ENCODE measurements around the gene DPEP2NB.
A peak's percentile ranks its signal among the peaks of the same experiment; 100 is the strongest.

DPEP2NB gene

GRCh38 chr16:68046106-68046505, 30.4 kb upstream of the DPEP2NB start:
- peaks cover 8 to 64% of the 10 kb centered on the region in 2 donors for H3K36me3 ChIP-seq (replicated peaks in 1 of 2; ENCODE audit: control insufficient read depth in 2 of 2, insufficient read depth in 2 of 2, low read length in 2 of 2)
- H3K14ac ChIP-seq (ENCODE audit: low read length), result no peak overlapping the region
- H3K9me3 ChIP-seq (replicated peaks in 1 of 2; ENCODE audit: control insufficient read depth in 2 of 2, insufficient read depth in 1 of 2, low read depth in 1 of 2, low read length in 2 of 2), result no peaks in the 10 kb centered on the region
- no peak overlapping the region for H3K9ac ChIP-seq (ENCODE audit: low read depth, low read length, poor library complexity)
- H2BK15ac ChIP-seq (ENCODE audit: low read length), result no peak overlapping the region
- no peaks in the 10 kb centered on the region for H3K27me3 ChIP-seq (ENCODE audit: control insufficient read depth in 3 of 3, insufficient read depth in 3 of 3, low read depth in 1 of 3, low read length in 3 of 3)
- DNase-seq (ENCODE audit: low spot score), result no peak
- no peak overlapping the region for H2AK5ac ChIP-seq (ENCODE audit: low read depth, low read length)
- no peaks in the 10 kb centered on the region for H3K79me1 ChIP-seq (ENCODE audit: low read depth, low read length)
- no peak overlapping the region for H3K4me3 ChIP-seq (ENCODE audit: low read length in 2 of 2)
- H3K4ac ChIP-seq (ENCODE audit: low read length), result no peak overlapping the region
- H2AFZ ChIP-seq (ENCODE audit: low read length), result no peak overlapping the region
- no peak overlapping the region for H4K8ac ChIP-seq (ENCODE audit: low read depth, low read length)
- no CpG with 5 or more reads among the region's 7 CpGs for whole genome bisulfite sequencing, 2 donors (ENCODE audit: extremely low coverage in 2 of 2, insufficient read length in 2 of 2, insufficient replicate concordance in 1 of 2)
- no peaks in the 10 kb centered on the region for H3K4me1 ChIP-seq (ENCODE audit: control insufficient read depth in 2 of 2, insufficient read depth in 1 of 2, low read depth in 1 of 2, low read length in 2 of 2)
- no peak overlapping the region for H3K23ac ChIP-seq (ENCODE audit: low read depth, low read length, poor library complexity)
- no peak overlapping the region for H4K91ac ChIP-seq (ENCODE audit: low read depth, low read length, poor library complexity)
- no peak overlapping the region for H2BK5ac ChIP-seq (ENCODE audit: low read length)
- H2BK120ac ChIP-seq (ENCODE audit: low read depth, low read length), result no peak overlapping the region
- no peak overlapping the region for H2BK12ac ChIP-seq (ENCODE audit: low read length)
- H3K27ac ChIP-seq (replicated peaks; ENCODE audit: low read length), result no peak overlapping the region
- H3K18ac ChIP-seq (ENCODE audit: low read length), result no peak overlapping the region
- no peak overlapping the region for H3K4me2 ChIP-seq (ENCODE audit: insufficient read depth, low read length, poor library complexity, severe bottlenecking)

- H3K9ac ChIP-seq (ENCODE audit: low read depth, low read length, poor library complexity), result no peak overlapping the region
- H3K4me3 ChIP-seq (ENCODE audit: low read length in 2 of 2), result no peak overlapping the region
- no peaks in the 10 kb centered on the region for H3K27me3 ChIP-seq (ENCODE audit: control insufficient read depth in 3 of 3, insufficient read depth in 3 of 3, low read depth in 1 of 3, low read length in 3 of 3)
- H2AK5ac ChIP-seq (ENCODE audit: low read depth, low read length), result no peak overlapping the region
- no peak overlapping the region for H2BK15ac ChIP-seq (ENCODE audit: low read length)
- H2AFZ ChIP-seq (ENCODE audit: low read length), result no peak overlapping the region
- no peak overlapping the region for H4K91ac ChIP-seq (ENCODE audit: low read depth, low read length, poor library complexity)
- H2BK5ac ChIP-seq (ENCODE audit: low read length), result no peak overlapping the region
- H3K18ac ChIP-seq (ENCODE audit: low read length), result no peak overlapping the region
- H3K23ac ChIP-seq (ENCODE audit: low read depth, low read length, poor library complexity), result no peak overlapping the region
- WGBS, 2 donors (ENCODE audit: extremely low coverage in 2 of 2, insufficient read length in 2 of 2, insufficient replicate concordance in 1 of 2), result no CpG with 5 or more reads among the region's 2 CpGs
- H3K9me3 ChIP-seq (replicated peaks in 1 of 2; ENCODE audit: control insufficient read depth in 2 of 2, insufficient read depth in 1 of 2, low read depth in 1 of 2, low read length in 2 of 2), result no peaks in the 10 kb centered on the region
- no peak overlapping the region for H3K4me2 ChIP-seq (ENCODE audit: insufficient read depth, low read length, poor library complexity, severe bottlenecking)
- no peaks in the 10 kb centered on the region for H3K79me1 ChIP-seq (ENCODE audit: low read depth, low read length)
- H3K14ac ChIP-seq (ENCODE audit: low read length), result no peak overlapping the region
- no peak overlapping the region for H3K4ac ChIP-seq (ENCODE audit: low read length)
- no peak overlapping the region for H3K27ac ChIP-seq (replicated peaks; ENCODE audit: low read length)
- H4K8ac ChIP-seq (ENCODE audit: low read depth, low read length), result no peak overlapping the region
- no peak for DNase-seq (ENCODE audit: low spot score)
- H3K36me3 ChIP-seq (replicated peaks in 1 of 2; ENCODE audit: control insufficient read depth in 2 of 2, insufficient read depth in 2 of 2, low read length in 2 of 2), result peaks cover 0 to 54% of the 10 kb centered on the region in 2 donors
- H2BK120ac ChIP-seq (ENCODE audit: low read depth, low read length), result no peak overlapping the region
- H2BK12ac ChIP-seq (ENCODE audit: low read length), result no peak overlapping the region
- H3K4me1 ChIP-seq (ENCODE audit: control insufficient read depth in 2 of 2, insufficient read depth in 1 of 2, low read depth in 1 of 2, low read length in 2 of 2), result no peaks in the 10 kb centered on the region
Measured at GRCh38 chr16:68041783-68042182, 26.1 kb upstream of the DPEP2NB start.

GRCh38 chr16:68040506-68041288, 25.0 kb upstream of the DPEP2NB start:
- Histone ChIP-seq H2BK5ac (ENCODE audit: low read length) (no peak overlapping the region), H2AK5ac (ENCODE audit: low read depth, low read length) (no peak overlapping the region), H3K9me3 (replicated peaks in 1 of 2; ENCODE audit: control insufficient read depth in 2 of 2, insufficient read depth in 1 of 2, low read depth in 1 of 2, low read length in 2 of 2) (no peaks in the 10 kb centered on the region), H4K91ac (ENCODE audit: low read depth, low read length, poor library complexity) (no peak overlapping the region), H3K4me1 (ENCODE audit: control insufficient read depth in 2 of 2, insufficient read depth in 1 of 2, low read depth in 1 of 2, low read length in 2 of 2) (no peaks in the 10 kb centered on the region), H2BK12ac (ENCODE audit: low read length) (no peak overlapping the region), H3K18ac (ENCODE audit: low read length) (no peak overlapping the region), H2BK15ac (ENCODE audit: low read length) (no peak overlapping the region), H3K14ac (ENCODE audit: low read length) (no peak overlapping the region), H3K79me1 (ENCODE audit: low read depth, low read length) (no peaks in the 10 kb centered on the region), H2BK120ac (ENCODE audit: low read depth, low read length) (no peak overlapping the region), H3K27me3 (ENCODE audit: control insufficient read depth in 3 of 3, insufficient read depth in 3 of 3, low read depth in 1 of 3, low read length in 3 of 3) (no peaks in the 10 kb centered on the region), H3K9ac (ENCODE audit: low read depth, low read length, poor library complexity) (no peak overlapping the region), H3K23ac (ENCODE audit: low read depth, low read length, poor library complexity) (no peak overlapping the region), H3K4me3 (ENCODE audit: low read length in 2 of 2) (no peak overlapping the region), H3K4me2 (ENCODE audit: insufficient read depth, low read length, poor library complexity, severe bottlenecking) (no peak overlapping the region), H2AFZ (ENCODE audit: low read length) (no peak overlapping the region), H3K36me3 (replicated peaks in 1 of 2; ENCODE audit: control insufficient read depth in 2 of 2, insufficient read depth in 2 of 2, low read length in 2 of 2) (peaks cover 0 to 47% of the 10 kb centered on the region in 2 donors), H3K4ac (ENCODE audit: low read length) (no peak overlapping the region), H3K27ac (replicated peaks; ENCODE audit: low read length) (no peak overlapping the region), H4K8ac (ENCODE audit: low read depth, low read length) (no peak overlapping the region)
- WGBS, 2 donors (ENCODE audit: extremely low coverage in 2 of 2, insufficient read length in 2 of 2, insufficient replicate concordance in 1 of 2), result no CpG with 5 or more reads among the region's 14 CpGs
- peak; percentile 63 for DNase-seq (ENCODE audit: low spot score)

- no peak overlapping the region for H4K8ac ChIP-seq (ENCODE audit: low read depth, low read length)
- H3K4me3 ChIP-seq (ENCODE audit: low read length in 2 of 2), result no peak overlapping the region
- no CpG with 5 or more reads among the region's 9 CpGs for WGBS, 2 donors (ENCODE audit: extremely low coverage in 2 of 2, insufficient read length in 2 of 2, insufficient replicate concordance in 1 of 2)
- H2BK120ac ChIP-seq (ENCODE audit: low read depth, low read length), result no peak overlapping the region
- no peak overlapping the region for H2AFZ ChIP-seq (ENCODE audit: low read length)
- no peaks in the 10 kb centered on the region for H3K4me1 ChIP-seq (ENCODE audit: control insufficient read depth in 2 of 2, insufficient read depth in 1 of 2, low read depth in 1 of 2, low read length in 2 of 2)
- H3K27me3 ChIP-seq (ENCODE audit: control insufficient read depth in 3 of 3, insufficient read depth in 3 of 3, low read depth in 1 of 3, low read length in 3 of 3), result no peaks in the 10 kb centered on the region
- H3K9me3 ChIP-seq (replicated peaks in 1 of 2; ENCODE audit: control insufficient read depth in 2 of 2, insufficient read depth in 1 of 2, low read depth in 1 of 2, low read length in 2 of 2), result no peaks in the 10 kb centered on the region
- no peak overlapping the region for H3K18ac ChIP-seq (ENCODE audit: low read length)
- no peak overlapping the region for H2AK5ac ChIP-seq (ENCODE audit: low read depth, low read length)
- H3K4ac ChIP-seq (ENCODE audit: low read length), result no peak overlapping the region
- no peak overlapping the region for H3K27ac ChIP-seq (replicated peaks; ENCODE audit: low read length)
- H2BK12ac ChIP-seq (ENCODE audit: low read length), result no peak overlapping the region
- H3K14ac ChIP-seq (ENCODE audit: low read length), result no peak overlapping the region
- H2BK5ac ChIP-seq (ENCODE audit: low read length), result no peak overlapping the region
- DNase-seq (ENCODE audit: low spot score), result no peak
- no peak overlapping the region for H3K23ac ChIP-seq (ENCODE audit: low read depth, low read length, poor library complexity)
- H2BK15ac ChIP-seq (ENCODE audit: low read length), result no peak overlapping the region
- no peak overlapping the region for H3K4me2 ChIP-seq (ENCODE audit: insufficient read depth, low read length, poor library complexity, severe bottlenecking)
- H3K9ac ChIP-seq (ENCODE audit: low read depth, low read length, poor library complexity), result no peak overlapping the region
- no peaks in the 10 kb centered on the region for H3K79me1 ChIP-seq (ENCODE audit: low read depth, low read length)
- H4K91ac ChIP-seq (ENCODE audit: low read depth, low read length, poor library complexity), result no peak overlapping the region
- peaks cover 0 to 37% of the 10 kb centered on the region in 2 donors for H3K36me3 ChIP-seq (replicated peaks in 1 of 2; ENCODE audit: control insufficient read depth in 2 of 2, insufficient read depth in 2 of 2, low read length in 2 of 2)
Measured at GRCh38 chr16:68037841-68038597, 22.3 kb upstream of the DPEP2NB start.
